MM.1S (cell line): ENCODE data around the gene FLYWCH2.

ENCODE experiments used
- DNase-seq: peaks from one replicate; pipeline ENCODE4 v3.0.0-alpha.2; 2015
- H2AFZ ChIP-seq: fragments of 300-600 bp; sonication (generic); 2 replicates; pipeline ENCODE4 v1.6.0; 2016; ENCODE audit warnings: antibody characterized with exemption, low read length
- H3F3A ChIP-seq: fragments of 300-600 bp; sonication (generic); 2 replicates; pipeline ENCODE4 v1.6.1; 2016; ENCODE audit warnings: mild to moderate bottlenecking, antibody characterized with exemption, low read length, moderate library complexity, mixed read lengths; ENCODE audit not compliant: insufficient read depth
- H3K27ac ChIP-seq: fragments of 300-600 bp; sonication (generic); 2 replicates; pipeline ENCODE4 v1.5.1; 2016; ENCODE audit warnings: mild to moderate bottlenecking, low read length
- H3K27me3 ChIP-seq: fragments of 300-600 bp; sonication (generic); replicated peaks from 2 replicates; pipeline ENCODE4 v1.6.0; 2016; ENCODE audit warnings: low read length; ENCODE audit not compliant: insufficient read depth
- H3K36me3 ChIP-seq: fragments of 300-600 bp; sonication (generic); replicated peaks from 2 replicates; pipeline ENCODE4 v1.6.1; 2016; ENCODE audit warnings: mild to moderate bottlenecking, low read length, mixed read lengths; ENCODE audit not compliant: insufficient read depth
- H3K4me1 ChIP-seq: fragments of 300-600 bp; sonication (generic); 2 replicates; pipeline ENCODE4 v1.6.1; 2016; ENCODE audit warnings: low read length, mixed read lengths
- H3K4me2 ChIP-seq: fragments of 300-600 bp; sonication (generic); 2 replicates; pipeline ENCODE4 v1.6.0; 2016; ENCODE audit warnings: low read depth, low read length
- H3K4me3 ChIP-seq: fragments of 300-600 bp; sonication (generic); 2 replicates; pipeline ENCODE4 v1.5.1; 2016; ENCODE audit warnings: low read length, mixed read lengths
- H3K79me2 ChIP-seq: fragments of 300-600 bp; sonication (generic); 2 replicates; pipeline ENCODE4 v1.6.1; 2016; ENCODE audit warnings: mixed run types, low read length, mixed read lengths
- H3K9ac ChIP-seq: fragments of 300-600 bp; sonication (generic); 2 replicates; pipeline ENCODE4 v1.6.1; 2016; ENCODE audit warnings: low read length, mixed read lengths
- H3K9me2 ChIP-seq: fragments of 300-600 bp; sonication (generic); replicated peaks from 2 replicates; pipeline ENCODE4 v1.6.1; 2016; ENCODE audit warnings: mild to moderate bottlenecking, low read length, mixed read lengths; ENCODE audit not compliant: insufficient read depth
- H3K9me3 ChIP-seq: fragments of 300-600 bp; sonication (generic); replicated peaks from 2 replicates; pipeline ENCODE4 v1.6.1; 2016; ENCODE audit warnings: mild to moderate bottlenecking, low read length, mixed read lengths; ENCODE audit not compliant: insufficient read depth
- H4K20me1 ChIP-seq: fragments of 300-600 bp; sonication (generic); 2 replicates; pipeline ENCODE4 v1.6.1; 2016; ENCODE audit warnings: mild to moderate bottlenecking, low read length, moderate library complexity, mixed read lengths; ENCODE audit not compliant: insufficient read depth
- EZH2 ChIP-seq: fragments of 300-600 bp; sonication (generic); optimal IDR thresholded peaks from 2 replicates; pipeline ENCODE3; 2017; ENCODE audit warnings: low read depth, mild to moderate bottlenecking, antibody characterized with exemption, low read length, mixed read lengths
- EZH2phosphoT487 ChIP-seq: fragments of 300-600 bp; sonication (generic); IDR thresholded peaks from 2 replicates; pipeline ENCODE4 v1.6.1; 2018; ENCODE audit warnings: antibody characterized with exemption, low read length
- TF ChIP-seq, protein P1 (sequence below): fragments of 300-600 bp; sonication (generic); IDR thresholded peaks from 2 replicates; pipeline ENCODE4 v1.5.1; 2016; ENCODE audit warnings: antibody characterized with exemption, low read length, mixed read lengths

The FLYWCH2 gene

DNA sequence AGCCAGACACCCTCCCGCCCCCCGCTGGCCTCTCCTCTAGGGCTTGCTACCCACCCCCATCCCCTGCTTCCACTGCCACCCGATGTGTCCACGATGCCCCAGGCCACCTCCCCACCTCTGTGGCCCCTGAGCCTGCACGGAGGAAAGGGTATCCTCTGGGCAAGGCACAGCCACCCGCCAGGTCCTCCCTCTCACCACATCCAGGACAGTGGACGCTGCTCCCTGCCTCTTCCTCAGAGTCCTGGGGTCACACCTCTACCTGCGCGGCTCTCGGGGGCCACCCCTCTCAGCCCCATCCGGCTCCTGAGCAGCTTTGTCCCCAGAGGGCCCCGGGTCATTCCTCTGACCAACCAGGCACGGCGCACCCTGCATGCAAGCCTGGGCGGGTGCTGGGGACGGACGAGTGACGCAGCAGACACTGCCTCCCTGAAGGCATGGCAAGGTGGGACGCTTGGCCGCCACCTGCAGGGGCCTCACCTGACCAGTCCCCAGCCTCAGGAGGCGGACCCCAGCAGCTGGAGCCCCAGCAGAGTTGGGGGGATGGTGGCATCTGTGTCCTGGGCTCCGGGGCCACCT lies 53.5 kb downstream of the FLYWCH2 start:
- Histone ChIP-seq H3K4me1 (no peaks in the 10 kb centered on the region), H2AFZ (no peak overlapping the region), H3F3A (no peaks in the 10 kb centered on the region), H3K79me2 (no peaks in the 10 kb centered on the region), H3K27me3 (no peaks in the 10 kb centered on the region), H3K36me3 (no peaks in the 10 kb centered on the region; the same call in 1 of the 2 replicates), H3K4me2 (no peak overlapping the region), H4K20me1 (no peaks in the 10 kb centered on the region), H3K9me3 (no peaks in the 10 kb centered on the region), H3K9ac (no peak overlapping the region), H3K9me2 (no peaks in the 10 kb centered on the region), H3K27ac (no peak overlapping the region), H3K4me3 (no peak overlapping the region)
- DNase-seq = no peak
- TF ChIP-seq EZH2 (no peak), EZH2phosphoT487 (no peak)
- TF ChIP-seq, protein P1, sequence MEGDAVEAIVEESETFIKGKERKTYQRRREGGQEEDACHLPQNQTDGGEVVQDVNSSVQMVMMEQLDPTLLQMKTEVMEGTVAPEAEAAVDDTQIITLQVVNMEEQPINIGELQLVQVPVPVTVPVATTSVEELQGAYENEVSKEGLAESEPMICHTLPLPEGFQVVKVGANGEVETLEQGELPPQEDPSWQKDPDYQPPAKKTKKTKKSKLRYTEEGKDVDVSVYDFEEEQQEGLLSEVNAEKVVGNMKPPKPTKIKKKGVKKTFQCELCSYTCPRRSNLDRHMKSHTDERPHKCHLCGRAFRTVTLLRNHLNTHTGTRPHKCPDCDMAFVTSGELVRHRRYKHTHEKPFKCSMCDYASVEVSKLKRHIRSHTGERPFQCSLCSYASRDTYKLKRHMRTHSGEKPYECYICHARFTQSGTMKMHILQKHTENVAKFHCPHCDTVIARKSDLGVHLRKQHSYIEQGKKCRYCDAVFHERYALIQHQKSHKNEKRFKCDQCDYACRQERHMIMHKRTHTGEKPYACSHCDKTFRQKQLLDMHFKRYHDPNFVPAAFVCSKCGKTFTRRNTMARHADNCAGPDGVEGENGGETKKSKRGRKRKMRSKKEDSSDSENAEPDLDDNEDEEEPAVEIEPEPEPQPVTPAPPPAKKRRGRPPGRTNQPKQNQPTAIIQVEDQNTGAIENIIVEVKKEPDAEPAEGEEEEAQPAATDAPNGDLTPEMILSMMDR = no peak

DNA sequence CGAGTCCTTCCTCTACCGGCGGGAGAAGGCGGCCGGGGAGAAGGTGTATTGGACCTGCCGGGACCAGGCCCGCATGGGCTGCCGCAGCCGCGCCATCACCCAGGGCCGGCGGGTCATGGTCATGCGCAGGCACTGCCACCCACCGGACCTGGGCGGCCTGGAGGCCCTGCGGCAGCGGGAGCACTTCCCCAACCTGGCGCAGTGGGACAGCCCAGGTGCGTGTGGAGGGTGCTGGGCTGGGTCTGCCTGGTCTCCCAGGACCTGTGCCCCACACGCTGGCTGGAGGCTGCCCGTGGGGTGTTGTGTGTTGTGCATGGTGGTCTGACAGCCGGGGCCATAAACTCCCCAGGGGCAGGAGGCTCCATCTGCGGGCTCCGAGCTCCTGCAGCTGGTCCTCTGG lies 54.2 kb downstream of the FLYWCH2 start:
- TF ChIP-seq EZH2phosphoT487 (no peak), EZH2 (no peak)
- TF ChIP-seq, protein P1 = no peak
- Histone ChIP-seq H3K4me1 (no peaks in the 10 kb centered on the region), H3K9ac (no peak overlapping the region), H3F3A (no peaks in the 10 kb centered on the region), H3K79me2 (no peaks in the 10 kb centered on the region), H3K27ac (no peak overlapping the region), H3K4me3 (no peak overlapping the region), H3K9me2 (no peaks in the 10 kb centered on the region), H3K4me2 (no peak overlapping the region), H2AFZ (no peak overlapping the region), H4K20me1 (no peaks in the 10 kb centered on the region), H3K9me3 (no peaks in the 10 kb centered on the region), H3K36me3 (no peaks in the 10 kb centered on the region; the same call in 1 of the 2 replicates), H3K27me3 (no peaks in the 10 kb centered on the region)
- no peak for DNase-seq

DNA sequence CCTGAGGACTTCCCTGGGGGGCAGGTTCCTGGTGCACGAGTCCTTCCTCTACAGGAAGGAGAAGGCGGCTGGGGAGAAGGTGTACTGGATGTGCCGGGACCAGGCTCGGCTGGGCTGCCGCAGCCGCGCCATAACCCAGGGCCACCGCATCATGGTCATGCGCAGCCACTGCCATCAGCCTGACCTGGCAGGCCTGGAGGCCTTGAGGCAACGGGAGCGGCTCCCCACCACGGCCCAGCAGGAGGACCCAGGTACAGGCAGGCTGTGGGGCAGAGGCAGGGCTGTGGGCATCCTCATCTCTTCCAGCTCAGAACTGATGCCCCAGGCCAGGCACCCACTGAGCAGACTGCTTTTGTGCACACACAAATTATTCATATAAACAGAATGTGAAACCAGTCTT lies 55.2 kb downstream of the FLYWCH2 start:
- Histone ChIP-seq H3K36me3 (no peaks in the 10 kb centered on the region; the same call in 1 of the 2 replicates), H3K4me1 (no peaks in the 10 kb centered on the region), H3K27me3 (no peaks in the 10 kb centered on the region), H3F3A (no peaks in the 10 kb centered on the region), H2AFZ (no peak overlapping the region), H3K79me2 (no peaks in the 10 kb centered on the region), H3K27ac (no peak overlapping the region), H3K9ac (no peak overlapping the region), H3K9me2 (no peaks in the 10 kb centered on the region), H3K4me2 (no peak overlapping the region), H3K9me3 (no peaks in the 10 kb centered on the region), H3K4me3 (no peak overlapping the region), H4K20me1 (no peaks in the 10 kb centered on the region)
- no peak for DNase-seq
- TF ChIP-seq, protein P1 = no peak
- TF ChIP-seq EZH2phosphoT487 (no peak), EZH2 (no peak)
